ENCODE results near the gene TMEM51. TPM values are rescaled to one million over a fixed set of nuclear protein-coding genes. Genes with fewer than 3 reads are reported as not detected.

Gene TMEM51
- total and polyA plus RNA-seq, 10 donors: 3.5 to 13.8 (median 7.5) TPM

- no peak for DNase-seq
- Histone ChIP-seq H3K36me3 (no peaks in the 10 kb centered on the region), H3K9me3 (no peaks in the 10 kb centered on the region), H3K4me1 (peaks cover 0 to 4% (median 0%) of the 10 kb centered on the region in 6 donors), H3K4me3 (no peak overlapping the region), H3K27ac (no peak overlapping the region), H3K27me3 (replicated peaks in 1 of 7) (peaks cover 0 to 5% (median 0%) of the 10 kb centered on the region in 7 donors)
- WGBS, 5 donors: 64 to 85% (median 74%) methylated on average over 8 to 9 of the region's 9 CpGs
- intact Hi-C loops (cut with DNase I; ENCODE audit: low total_unique reads): no loop called here
- no peak for TF ChIP-seq POLR2AphosphoS5 (IDR thresholded peaks at IDR 0.05)
- no peak for TF ChIP-seq CTCF (IDR thresholded peaks at IDR 0.05 in 8 of 11, conservative IDR thresholded peaks at IDR 0.05 in 3 of 11)
- no peak for TF ChIP-seq POLR2A (IDR thresholded peaks at IDR 0.05)
These were observed 42.5 kb downstream of the TMEM51 start for GRCh38 chr1:15196069-15196468.

- Histone ChIP-seq H3K4me1 (peaks cover 0 to 4% (median 0%) of the 10 kb centered on the region in 6 donors), H3K27ac (no peak overlapping the region), H3K4me3 (no peak overlapping the region), H3K9me3 (no peaks in the 10 kb centered on the region), H3K27me3 (replicated peaks in 1 of 7) (peaks cover 0 to 5% (median 0%) of the 10 kb centered on the region in 7 donors), H3K36me3 (no peaks in the 10 kb centered on the region)
- intact Hi-C loops (cut with DNase I; ENCODE audit: low total_unique reads): no loop called here
- no peak for TF ChIP-seq POLR2A (IDR thresholded peaks at IDR 0.05)
- no peak for TF ChIP-seq CTCF (IDR thresholded peaks at IDR 0.05 in 8 of 11, conservative IDR thresholded peaks at IDR 0.05 in 3 of 11)
- no peak for TF ChIP-seq POLR2AphosphoS5 (IDR thresholded peaks at IDR 0.05)
- WGBS, 5 donors: 86 to 91% (median 86%) methylated on average over 8 of the region's 8 CpGs
- DNase-seq: no peak
These were observed 43.4 kb downstream of the TMEM51 start for GRCh38 chr1:15196807-15197530.

GRCh38 chr1:15197591-15198447, 44.3 kb downstream of the TMEM51 start:
- intact Hi-C loops (cut with DNase I; ENCODE audit: low total_unique reads): no loop called here
- peaks cover 0 to 4% (median 0%) of the 10 kb centered on the region in 7 donors for H3K27me3 ChIP-seq (replicated peaks in 1 of 7)
- H3K27ac ChIP-seq: no peak overlapping the region
- H3K4me1 ChIP-seq: peaks cover 0 to 4% (median 0%) of the 10 kb centered on the region in 6 donors
- WGBS, 5 donors: 81 to 92% (median 84%) methylated on average over 12 of the region's 12 CpGs
- H3K4me3 ChIP-seq: no peak overlapping the region
- TF ChIP-seq POLR2A (IDR thresholded peaks at IDR 0.05) (no peak), CTCF (IDR thresholded peaks at IDR 0.05 in 8 of 11, conservative IDR thresholded peaks at IDR 0.05 in 3 of 11) (no peak), POLR2AphosphoS5 (IDR thresholded peaks at IDR 0.05) (no peak)
- DNase-seq: no peak
- no peaks in the 10 kb centered on the region for H3K36me3 ChIP-seq
- no peaks in the 10 kb centered on the region for H3K9me3 ChIP-seq

GRCh38 chr1:15198684-15199083, 45.1 kb downstream of the TMEM51 start:
- Histone ChIP-seq H3K4me1 (peaks cover 0 to 4% (median 0%) of the 10 kb centered on the region in 6 donors), H3K9me3 (no peaks in the 10 kb centered on the region), H3K36me3 (no peaks in the 10 kb centered on the region), H3K27ac (no peak overlapping the region), H3K27me3 (replicated peaks in 1 of 7) (no peaks in the 10 kb centered on the region), H3K4me3 (no peak overlapping the region)
- intact Hi-C loops (cut with DNase I; ENCODE audit: low total_unique reads): no loop called here
- WGBS, 5 donors: 80 to 91% (median 88%) methylated on average over 6 to 8 of the region's 8 CpGs
- DNase-seq: no peak
- TF ChIP-seq POLR2AphosphoS5 (IDR thresholded peaks at IDR 0.05) (no peak), CTCF (IDR thresholded peaks at IDR 0.05 in 8 of 11, conservative IDR thresholded peaks at IDR 0.05 in 3 of 11) (no peak), POLR2A (IDR thresholded peaks at IDR 0.05) (no peak)

Measured in spleen (tissue), 11 donors.